DOHH2 (cell line): ENCODE results near the gene MED12L.

ENCODE experiments used
- H3F3A ChIP-seq: fragments of 200-600 bp; sonication (generic), shearing (Covaris generic); 2 replicates; pipeline ENCODE4 v1.6.0; 2016; ENCODE audit warnings: antibody characterized with exemption, mild to moderate bottlenecking; ENCODE audit not compliant: control insufficient read depth, insufficient read depth
- H3K27ac ChIP-seq: fragments of 200-600 bp; sonication (generic); 2 replicates; pipeline ENCODE4 v1.5.1; 2014; ENCODE audit warnings: low read depth, mild to moderate bottlenecking, low read length, moderate library complexity
- H3K27me3 ChIP-seq: fragments of 200-600 bp; sonication (generic); 2 replicates; pipeline ENCODE4 v1.6.1; 2014; ENCODE audit warnings: mild to moderate bottlenecking, low read length, mixed read lengths; ENCODE audit not compliant: control insufficient read depth
- H3K36me3 ChIP-seq: fragments of 200-600 bp; sonication (generic); 2 replicates; pipeline ENCODE4 v1.6.1; 2014; ENCODE audit warnings: mild to moderate bottlenecking, low read length, moderate library complexity, mixed read lengths; ENCODE audit not compliant: control insufficient read depth
- H3K4me1 ChIP-seq: fragments of 200-600 bp; sonication (generic); 2 replicates; pipeline ENCODE4 v1.6.1; 2014; ENCODE audit warnings: mild to moderate bottlenecking, low read length, mixed read lengths; ENCODE audit not compliant: control insufficient read depth
- H3K4me2 ChIP-seq: fragments of 200-600 bp; sonication (generic); 2 replicates; pipeline ENCODE4 v1.6.0; 2014; ENCODE audit warnings: mild to moderate bottlenecking, low read length, moderate library complexity
- H3K4me3 ChIP-seq: fragments of 200-600 bp; sonication (generic); 2 replicates; pipeline ENCODE4 v1.5.1; 2014; ENCODE audit warnings: mild to moderate bottlenecking, low read length, mixed read lengths
- H3K79me2 ChIP-seq: fragments of 200-600 bp; sonication (generic); 2 replicates; pipeline ENCODE4 v1.6.1; 2014; ENCODE audit warnings: mild to moderate bottlenecking, low read length, mixed read lengths; ENCODE audit not compliant: control insufficient read depth
- H3K9me2 ChIP-seq: fragments of 200-600 bp; sonication (generic); replicated peaks from 2 replicates; pipeline ENCODE4 v1.6.1; 2014; ENCODE audit warnings: mild to moderate bottlenecking, low read length, mixed read lengths; ENCODE audit not compliant: control insufficient read depth
- H3K9me3 ChIP-seq: fragments of 200-600 bp; sonication (generic); 2 replicates; pipeline ENCODE4 v1.6.1; 2014; ENCODE audit warnings: antibody characterized with exemption, low read length, mixed read lengths; ENCODE audit not compliant: control insufficient read depth, insufficient read depth
- H4K20me1 ChIP-seq: fragments of 200-600 bp; sonication (generic); 2 replicates; pipeline ENCODE4 v1.6.0; 2014; ENCODE audit warnings: low read depth, mild to moderate bottlenecking, antibody characterized with exemption, low read length, moderate library complexity; ENCODE audit not compliant: control insufficient read depth, insufficient read depth
- EZH2phosphoT487 ChIP-seq: fragments of 200-600 bp; sonication (generic); IDR thresholded peaks from 2 replicates; pipeline ENCODE4 v1.6.1; 2017; ENCODE audit warnings: borderline replicate concordance, mild to moderate bottlenecking, antibody characterized with exemption, low read length, moderate library complexity, mixed read lengths
- TF ChIP-seq, protein P1 (sequence below): fragments of 200-600 bp; sonication (generic); IDR thresholded peaks from one replicate; pipeline ENCODE4 v1.5.1; 2014; ENCODE audit warnings: antibody characterized with exemption, mild to moderate bottlenecking, low read depth, low read length; ENCODE audit not compliant: poor library complexity, severe bottlenecking

Gene MED12L

DNA sequence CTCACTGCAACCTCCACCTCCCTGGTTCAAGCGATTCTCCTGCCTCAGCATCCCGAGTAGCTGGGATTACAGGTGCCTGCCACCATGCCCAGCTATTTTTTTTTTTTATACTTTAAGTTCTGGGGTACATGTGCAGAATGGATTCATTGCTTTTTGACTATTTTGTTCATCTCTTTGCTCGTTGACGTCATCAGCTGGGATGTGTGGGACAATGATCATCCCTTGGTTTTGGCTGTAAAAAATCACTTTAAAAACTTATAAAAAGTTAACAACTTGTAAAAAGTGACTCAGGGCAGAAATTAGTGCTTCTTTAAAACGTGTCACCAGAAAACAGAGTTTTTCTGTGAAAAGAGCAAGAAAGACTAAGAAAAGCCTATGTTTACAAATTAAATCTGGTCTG is 337.6 kb downstream of the MED12L start:
- H3F3A ChIP-seq, result no peaks in the 10 kb centered on the region
- no peak overlapping the region for H3K4me2 ChIP-seq
- H3K9me3 ChIP-seq, result no peaks in the 10 kb centered on the region
- no peaks in the 10 kb centered on the region for H4K20me1 ChIP-seq
- no peaks in the 10 kb centered on the region for H3K36me3 ChIP-seq
- H3K79me2 ChIP-seq, result no peaks in the 10 kb centered on the region
- H3K9me2 ChIP-seq, result no peaks in the 10 kb centered on the region
- H3K27me3 ChIP-seq, result no peaks in the 10 kb centered on the region
- no peak overlapping the region for H3K4me3 ChIP-seq
- no peak overlapping the region for H3K27ac ChIP-seq
- peaks cover 28% of the 10 kb centered on the region for H3K4me1 ChIP-seq
- TF ChIP-seq, protein P1, sequence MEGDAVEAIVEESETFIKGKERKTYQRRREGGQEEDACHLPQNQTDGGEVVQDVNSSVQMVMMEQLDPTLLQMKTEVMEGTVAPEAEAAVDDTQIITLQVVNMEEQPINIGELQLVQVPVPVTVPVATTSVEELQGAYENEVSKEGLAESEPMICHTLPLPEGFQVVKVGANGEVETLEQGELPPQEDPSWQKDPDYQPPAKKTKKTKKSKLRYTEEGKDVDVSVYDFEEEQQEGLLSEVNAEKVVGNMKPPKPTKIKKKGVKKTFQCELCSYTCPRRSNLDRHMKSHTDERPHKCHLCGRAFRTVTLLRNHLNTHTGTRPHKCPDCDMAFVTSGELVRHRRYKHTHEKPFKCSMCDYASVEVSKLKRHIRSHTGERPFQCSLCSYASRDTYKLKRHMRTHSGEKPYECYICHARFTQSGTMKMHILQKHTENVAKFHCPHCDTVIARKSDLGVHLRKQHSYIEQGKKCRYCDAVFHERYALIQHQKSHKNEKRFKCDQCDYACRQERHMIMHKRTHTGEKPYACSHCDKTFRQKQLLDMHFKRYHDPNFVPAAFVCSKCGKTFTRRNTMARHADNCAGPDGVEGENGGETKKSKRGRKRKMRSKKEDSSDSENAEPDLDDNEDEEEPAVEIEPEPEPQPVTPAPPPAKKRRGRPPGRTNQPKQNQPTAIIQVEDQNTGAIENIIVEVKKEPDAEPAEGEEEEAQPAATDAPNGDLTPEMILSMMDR, result no peak
- no peak for TF ChIP-seq EZH2phosphoT487

- Histone ChIP-seq H3K9me3 (no peaks in the 10 kb centered on the region), H4K20me1 (no peaks in the 10 kb centered on the region), H3K4me1 (peaks cover 28% of the 10 kb centered on the region), H3K79me2 (no peaks in the 10 kb centered on the region), H3K27me3 (no peaks in the 10 kb centered on the region), H3F3A (no peaks in the 10 kb centered on the region), H3K4me2 (peak overlapping the region; percentile 62), H3K9me2 (no peaks in the 10 kb centered on the region), H3K4me3 (peak overlapping the region; percentile 43), H3K27ac (peak overlapping the region; percentile 52), H3K36me3 (no peaks in the 10 kb centered on the region)
- no peak for TF ChIP-seq EZH2phosphoT487
- TF ChIP-seq, protein P1, result peak; percentile 88
Measured at GRCh38 chr3:151425627-151426340, 340.3 kb downstream of the MED12L start.

DNA sequence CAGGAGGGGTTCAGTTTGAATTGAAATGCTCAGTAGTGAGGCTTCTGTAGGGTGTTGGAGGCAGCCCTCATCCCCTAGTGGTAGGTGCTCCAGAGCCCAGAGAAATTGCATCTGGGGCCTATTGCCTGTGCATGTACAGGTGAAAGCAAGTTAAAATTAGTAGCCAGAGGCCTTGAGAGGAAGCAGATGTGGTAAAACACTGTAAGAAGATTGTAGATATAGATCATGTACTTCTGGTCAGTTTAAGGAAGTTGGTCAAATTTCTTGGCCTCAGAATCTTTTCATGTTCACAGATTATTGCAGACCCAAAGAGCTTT is 340.8 kb downstream of the MED12L start:
- Histone ChIP-seq H3K27ac (peak overlapping the region; percentile 52), H3K27me3 (no peaks in the 10 kb centered on the region), H3K4me1 (peaks cover 28% of the 10 kb centered on the region), H3K9me3 (no peaks in the 10 kb centered on the region), H4K20me1 (no peaks in the 10 kb centered on the region), H3K79me2 (no peaks in the 10 kb centered on the region), H3K36me3 (no peaks in the 10 kb centered on the region), H3K4me2 (peak overlapping the region; percentile 62), H3K9me2 (no peaks in the 10 kb centered on the region), H3K4me3 (peak overlapping the region; percentile 43), H3F3A (no peaks in the 10 kb centered on the region)
- TF ChIP-seq, protein P1, result peak; percentile 59
- no peak for TF ChIP-seq EZH2phosphoT487
